Coronary artery (tissue), 2 donors: ENCODE data around the gene CCDC14.

Source experiments
- DNase-seq: peaks from one replicate; pipeline ENCODE4 v3.0.0-alpha.2; 2017; ENCODE audit warnings: low spot score
- H3K27ac ChIP-seq, 2 donors: fragments of 200-600 bp; sonication (generic); one replicate each; pipeline ENCODE4 v1.5.1; 2016 to 2019
- H3K4me3 ChIP-seq: fragments of 200-600 bp; sonication (generic); 2 replicates; pipeline ENCODE4 v1.5.1; 2016; ENCODE audit warnings: mild to moderate bottlenecking, moderate library complexity
- TF ChIP-seq, protein P1 (sequence below): fragments of 200-600 bp; sonication (generic); IDR thresholded peaks from one replicate; pipeline ENCODE4 v1.5.1; 2019; ENCODE audit warnings: antibody characterized with exemption

Gene CCDC14

DNA sequence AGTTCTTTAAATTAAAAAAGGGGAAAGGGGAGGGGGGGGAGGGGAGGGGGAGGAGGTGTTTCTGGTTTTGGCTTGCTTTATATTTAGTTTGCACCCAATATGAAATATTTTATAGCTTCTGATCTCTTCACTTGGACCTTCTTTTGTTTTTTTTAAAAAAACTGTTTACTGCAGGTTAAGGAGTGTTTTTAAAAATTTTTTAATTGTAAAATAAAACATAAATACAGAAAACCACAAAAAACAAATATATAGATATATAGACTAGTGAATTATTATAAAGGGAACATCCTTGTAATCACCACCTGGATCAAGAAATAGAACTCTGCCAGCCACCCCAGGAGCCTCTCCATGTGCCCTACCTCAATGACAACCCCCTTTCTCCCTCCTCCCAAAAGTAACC lies 76.0 kb downstream of the CCDC14 start:
- TF ChIP-seq, protein P1, sequence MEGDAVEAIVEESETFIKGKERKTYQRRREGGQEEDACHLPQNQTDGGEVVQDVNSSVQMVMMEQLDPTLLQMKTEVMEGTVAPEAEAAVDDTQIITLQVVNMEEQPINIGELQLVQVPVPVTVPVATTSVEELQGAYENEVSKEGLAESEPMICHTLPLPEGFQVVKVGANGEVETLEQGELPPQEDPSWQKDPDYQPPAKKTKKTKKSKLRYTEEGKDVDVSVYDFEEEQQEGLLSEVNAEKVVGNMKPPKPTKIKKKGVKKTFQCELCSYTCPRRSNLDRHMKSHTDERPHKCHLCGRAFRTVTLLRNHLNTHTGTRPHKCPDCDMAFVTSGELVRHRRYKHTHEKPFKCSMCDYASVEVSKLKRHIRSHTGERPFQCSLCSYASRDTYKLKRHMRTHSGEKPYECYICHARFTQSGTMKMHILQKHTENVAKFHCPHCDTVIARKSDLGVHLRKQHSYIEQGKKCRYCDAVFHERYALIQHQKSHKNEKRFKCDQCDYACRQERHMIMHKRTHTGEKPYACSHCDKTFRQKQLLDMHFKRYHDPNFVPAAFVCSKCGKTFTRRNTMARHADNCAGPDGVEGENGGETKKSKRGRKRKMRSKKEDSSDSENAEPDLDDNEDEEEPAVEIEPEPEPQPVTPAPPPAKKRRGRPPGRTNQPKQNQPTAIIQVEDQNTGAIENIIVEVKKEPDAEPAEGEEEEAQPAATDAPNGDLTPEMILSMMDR: no peak
- no peak overlapping the region for H3K27ac ChIP-seq
- no peak overlapping the region for H3K4me3 ChIP-seq
- DNase-seq: no peak

DNA sequence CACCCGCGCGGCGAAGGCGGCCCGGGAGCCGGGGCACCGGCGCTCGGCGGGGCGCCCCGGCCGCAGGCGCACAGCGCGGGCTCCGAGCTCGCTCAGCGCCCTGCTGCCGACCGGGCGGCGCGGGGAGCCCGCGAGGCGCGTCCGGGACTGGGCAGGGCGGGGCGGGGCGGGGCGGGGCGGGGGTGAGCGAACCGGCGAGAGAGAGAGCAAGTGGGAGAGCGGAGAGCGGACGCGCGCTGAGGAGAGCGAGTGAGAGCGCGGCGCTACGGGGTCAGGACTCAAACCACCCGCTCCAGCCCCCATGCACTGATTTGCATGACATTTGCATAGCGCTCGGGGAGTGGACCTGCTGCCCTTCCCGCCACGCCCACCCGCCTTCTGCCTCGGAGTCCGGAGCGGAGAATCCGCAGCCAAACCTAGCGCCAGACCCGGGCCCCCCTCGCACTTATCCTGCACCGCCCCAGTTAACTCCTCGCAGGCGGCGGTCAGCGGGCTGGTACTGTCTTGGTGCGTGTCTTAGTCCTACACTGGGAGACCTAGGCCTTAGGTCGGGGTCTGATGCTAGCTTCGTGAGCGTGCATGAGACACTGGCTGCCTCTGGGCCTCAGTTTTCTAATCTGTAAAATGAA lies 76.7 kb downstream of the CCDC14 start, which contains the start of gene MYLK:
Gene MYLK (minus strand): TSS at position 130 of the 629 bp plus-strand sequence. CDS start 90,491 bp downstream, outside the sequence.
- peak within 1 kb of the TSS; percentile 38 to 79 for H3K27ac ChIP-seq

DNA sequence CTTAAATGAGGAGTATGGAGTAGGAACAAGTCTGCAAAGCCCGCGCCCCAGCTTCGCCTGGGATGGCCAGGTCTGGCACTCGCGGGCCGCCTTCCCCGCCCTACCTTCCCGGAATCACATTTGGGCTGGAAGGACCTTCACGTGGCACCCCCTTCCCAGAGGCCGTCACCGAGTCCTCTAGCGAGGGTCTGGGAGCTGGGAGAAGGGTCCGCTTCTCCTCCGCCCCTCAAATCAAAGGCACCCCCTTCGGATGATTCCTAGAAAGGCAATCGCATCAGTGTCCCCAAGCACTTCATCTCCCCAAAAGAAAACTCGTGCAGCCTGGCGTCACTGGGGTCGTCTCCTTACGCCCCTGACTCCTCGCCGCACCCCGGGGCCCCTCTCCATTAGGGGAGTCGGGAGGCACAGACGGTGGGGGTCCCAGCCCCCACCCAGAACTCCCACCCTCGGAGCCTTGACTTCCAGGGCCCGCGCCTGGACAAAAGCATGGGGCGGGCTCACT lies 77.3 kb downstream of the CCDC14 start:
- TF ChIP-seq, protein P1: no peak
- H3K4me3 ChIP-seq: peak overlapping the region; percentile 77
- peak overlapping the region; percentile 38 to 79 for H3K27ac ChIP-seq
- DNase-seq: no peak

More for the DNA sequence above, 76.7 kb downstream of the CCDC14 start, which contains the start of gene MYLK:
- peak; percentile 91 for DNase-seq
- TF ChIP-seq, protein P1: no peak
- H3K4me3 ChIP-seq: peak within 1 kb of the TSS; percentile 77

DNA sequence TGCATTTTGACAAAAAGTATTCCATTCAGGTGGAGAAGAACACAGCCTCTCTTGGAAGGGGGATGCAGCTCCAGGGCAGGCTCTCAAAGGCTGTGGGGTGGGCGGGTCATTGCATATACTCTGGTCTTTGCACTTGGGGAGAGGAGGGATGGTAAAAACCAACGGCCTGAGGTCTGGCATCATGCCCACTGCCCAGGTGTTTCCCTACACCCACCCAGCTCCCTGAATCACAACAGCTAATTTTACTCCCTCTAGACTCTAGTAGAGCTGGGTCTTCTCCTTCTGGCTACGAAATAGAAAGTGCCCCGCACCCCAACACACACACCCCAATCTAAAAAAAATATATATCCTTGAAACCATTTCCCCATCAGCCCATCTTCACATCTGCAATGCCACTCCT lies 77.9 kb downstream of the CCDC14 start:
- no peak for DNase-seq
- Histone ChIP-seq H3K4me3 (peak overlapping the region; percentile 77), H3K27ac (no peak overlapping the region)
- TF ChIP-seq, protein P1: no peak

DNA sequence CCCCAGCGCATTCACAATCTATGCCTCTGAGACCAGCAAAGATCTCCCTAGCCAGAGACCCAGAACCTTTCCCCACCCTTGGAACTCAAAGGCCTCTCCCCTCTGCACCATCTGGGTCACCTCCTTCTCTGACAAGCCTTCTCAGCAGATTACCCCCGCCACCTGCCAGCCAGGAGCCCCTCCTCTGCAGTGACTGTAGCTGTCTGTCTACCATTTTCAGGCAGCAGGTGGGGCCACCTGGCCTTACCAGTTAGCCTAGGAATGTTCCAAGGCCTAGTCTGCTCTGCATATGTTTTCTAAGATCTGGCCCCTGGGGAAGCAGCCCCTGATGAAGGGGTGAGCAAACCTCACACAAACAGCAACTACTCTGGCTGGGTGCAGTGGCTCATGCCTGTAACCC lies 79.3 kb downstream of the CCDC14 start:
- no peak overlapping the region for H3K4me3 ChIP-seq
- TF ChIP-seq, protein P1: no peak
- H3K27ac ChIP-seq: no peak overlapping the region
- no peak for DNase-seq

DNA sequence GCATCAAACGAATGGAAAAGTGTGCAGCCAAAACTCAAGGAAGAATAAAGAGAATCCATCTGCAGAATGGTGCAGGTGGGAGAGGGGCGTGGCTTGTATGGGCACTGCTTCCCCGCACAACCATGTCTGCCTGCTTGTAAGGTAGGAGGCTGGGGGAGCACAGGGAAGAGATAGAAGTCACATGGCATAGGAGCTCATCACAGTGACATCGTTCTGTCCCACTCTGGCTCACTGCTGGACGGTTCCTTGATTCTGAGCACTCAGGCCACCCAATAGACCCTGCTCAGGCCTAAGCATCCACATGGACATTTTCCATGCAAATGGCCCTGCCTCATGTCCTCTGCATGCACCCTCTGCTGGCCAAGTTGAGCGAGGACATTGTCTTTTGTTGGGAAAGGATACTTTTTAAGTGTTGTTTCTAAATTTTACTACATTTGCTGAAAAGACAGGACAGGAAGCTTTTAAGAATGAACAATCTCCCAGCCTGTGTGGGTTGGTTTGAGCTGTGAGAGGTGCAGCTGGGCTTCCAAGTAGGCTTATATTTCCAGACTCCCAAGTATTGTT lies 79.9 kb downstream of the CCDC14 start:
- TF ChIP-seq, protein P1: no peak
- Histone ChIP-seq H3K4me3 (no peak overlapping the region), H3K27ac (no peak overlapping the region)
- no peak for DNase-seq

DNA sequence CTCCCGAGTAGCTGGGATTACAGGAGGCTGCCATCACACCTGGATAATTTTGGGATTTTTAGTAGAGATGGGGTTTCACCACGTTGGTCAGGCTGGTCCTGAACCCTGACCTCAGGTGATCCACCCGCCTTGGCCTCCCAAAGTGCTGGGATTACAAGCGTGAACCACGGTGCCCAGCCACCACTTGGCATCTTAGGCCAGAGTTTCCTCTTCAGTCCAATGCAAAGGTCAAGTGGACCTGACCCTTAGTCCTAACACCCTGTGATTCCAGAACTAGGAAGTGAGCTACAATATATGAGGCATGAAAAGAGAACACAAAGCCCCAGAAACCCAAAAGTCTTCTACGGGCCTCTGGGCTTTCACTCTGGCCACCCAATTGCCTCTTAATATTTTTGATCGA lies 82.2 kb downstream of the CCDC14 start:
- Histone ChIP-seq H3K4me3 (no peak overlapping the region), H3K27ac (no peak overlapping the region)
- no peak for DNase-seq
- TF ChIP-seq, protein P1: no peak
